Mesenchymal stem cell (in vitro differentiated cells and primary cell): ENCODE data around the gene PXMP2.
A peak's percentile ranks its signal among the peaks of the same experiment; 100 is the strongest.

Experiments used
- DNase-seq: peaks from one replicate; pipeline ENCODE4 v3.0.0-alpha.2; 2013
- H2AFZ ChIP-seq: one replicate; pipeline ENCODE4 v1.6.1; 2013; ENCODE audit warnings: low read depth, mild to moderate bottlenecking, control low read depth, inconsistent platforms, low read length, moderate library complexity
- H2AK5ac ChIP-seq: 2 replicates; pipeline ENCODE4 v1.6.1; 2013; ENCODE audit warnings: low read length, moderate library complexity, mild to moderate bottlenecking, inconsistent platforms; ENCODE audit not compliant: severe bottlenecking
- H2BK120ac ChIP-seq: one replicate; pipeline ENCODE4 v1.6.1; 2013; ENCODE audit warnings: low read depth, mild to moderate bottlenecking, inconsistent platforms, low read length, moderate library complexity
- H2BK12ac ChIP-seq, 2 experiments: one replicate each; pipeline ENCODE4 v1.6.1; 2013; ENCODE audit warnings: inconsistent platforms in 2 of 2, low read length in 2 of 2, mild to moderate bottlenecking in 2 of 2, moderate library complexity in 2 of 2, control low read depth in 1 of 2
- H2BK15ac ChIP-seq: one replicate; pipeline ENCODE4 v1.6.1; 2013; ENCODE audit warnings: mild to moderate bottlenecking, low read depth, inconsistent platforms; ENCODE audit not compliant: poor library complexity, severe bottlenecking
- H2BK5ac ChIP-seq: 2 replicates; pipeline ENCODE4 v1.6.1; 2013; ENCODE audit warnings: low read depth, mild to moderate bottlenecking, low read length, control low read depth, inconsistent platforms; ENCODE audit not compliant: poor library complexity, severe bottlenecking
- H3K14ac ChIP-seq, 2 experiments: one replicate each; pipeline ENCODE4 v1.6.1; 2013; ENCODE audit warnings: inconsistent platforms in 2 of 2, low read length in 2 of 2, control low read depth in 1 of 2, mild to moderate bottlenecking in 1 of 2, moderate library complexity in 1 of 2
- H3K18ac ChIP-seq, 2 experiments: one replicate each; pipeline ENCODE4 v1.6.1; 2013; ENCODE audit warnings: inconsistent platforms in 2 of 2, low read length in 2 of 2, control low read depth in 1 of 2, low read depth in 1 of 2, mild to moderate bottlenecking in 1 of 2
- H3K23ac ChIP-seq, 2 experiments: one replicate each; pipeline ENCODE4 v1.6.1; 2013; ENCODE audit warnings: inconsistent platforms in 2 of 2, low read length in 2 of 2, mild to moderate bottlenecking in 2 of 2, moderate library complexity in 2 of 2, control low read depth in 1 of 2
- H3K27ac ChIP-seq: 2 replicates; pipeline ENCODE4 v1.5.1; 2013; ENCODE audit warnings: mild to moderate bottlenecking, moderate library complexity, low read length, control low read depth, inconsistent platforms; ENCODE audit not compliant: poor library complexity, severe bottlenecking
- H3K27me3 ChIP-seq, 2 experiments: 2 replicates each; pipeline versions ENCODE4 v1.6.1 to v1.7.0; 2013; ENCODE audit warnings: low read length in 2 of 2, mild to moderate bottlenecking in 2 of 2, moderate library complexity in 2 of 2, control low read depth in 1 of 2, inconsistent platforms in 1 of 2; ENCODE audit not compliant: control insufficient read depth in 1 of 2, insufficient read depth in 1 of 2
- H3K36me3 ChIP-seq, 2 experiments: 2 replicates each; pipeline versions ENCODE4 v1.6.1 to v1.7.0; 2013; ENCODE audit warnings: low read length in 2 of 2, control low read depth in 1 of 2, inconsistent platforms in 1 of 2, low read depth in 1 of 2, mild to moderate bottlenecking in 1 of 2; ENCODE audit not compliant: insufficient read depth in 2 of 2, control insufficient read depth in 1 of 2
- H3K4ac ChIP-seq, 2 experiments: one replicate each; pipeline ENCODE4 v1.6.1; 2013; ENCODE audit warnings: inconsistent platforms in 2 of 2, low read length in 2 of 2, mild to moderate bottlenecking in 2 of 2, moderate library complexity in 2 of 2, control low read depth in 1 of 2, low read depth in 1 of 2
- H3K4me1 ChIP-seq: 2 replicates; pipeline ENCODE4 v1.6.1; 2013; ENCODE audit warnings: low read depth, low read length, control low read depth; ENCODE audit not compliant: control insufficient read depth, insufficient read depth
- H3K4me2 ChIP-seq: 2 replicates; pipeline ENCODE4 v1.6.1; 2013; ENCODE audit warnings: low read length, mild to moderate bottlenecking, inconsistent platforms; ENCODE audit not compliant: poor library complexity, severe bottlenecking
- H3K4me3 ChIP-seq, 2 experiments: 2 replicates each; pipeline versions ENCODE4 v1.5.1 to v1.7.0; 2013; ENCODE audit warnings: low read length in 2 of 2, mild to moderate bottlenecking in 2 of 2, control low read depth in 1 of 2, low read depth in 1 of 2; ENCODE audit not compliant: insufficient read depth in 1 of 2
- H3K79me1 ChIP-seq: replicated peaks from 2 replicates; pipeline ENCODE4 v1.6.1; 2013; ENCODE audit warnings: mild to moderate bottlenecking, control low read depth, low read length, inconsistent platforms; ENCODE audit not compliant: poor library complexity, severe bottlenecking
- H3K9ac ChIP-seq: 2 replicates; pipeline ENCODE4 v1.7.0; 2013; ENCODE audit warnings: mild to moderate bottlenecking, low read length, moderate library complexity
- H3K9me3 ChIP-seq: 2 replicates; pipeline ENCODE4 v1.7.0; 2013; ENCODE audit warnings: mild to moderate bottlenecking, low read length; ENCODE audit not compliant: control insufficient read depth
- H4K8ac ChIP-seq: one replicate; pipeline ENCODE4 v1.6.1; 2013; ENCODE audit warnings: inconsistent platforms, mild to moderate bottlenecking, low read length, moderate library complexity
- H4K91ac ChIP-seq: one replicate; pipeline ENCODE4 v1.6.1; 2013; ENCODE audit warnings: mild to moderate bottlenecking, low read length, inconsistent platforms
- WGBS: methylation state at CpG from one replicate; pipeline ENCODE4 v1.1.7; 2013; ENCODE audit warnings: mixed read lengths; 5-methylcytosine and 5-hydroxymethylcytosine counted together

PXMP2 gene

DNA sequence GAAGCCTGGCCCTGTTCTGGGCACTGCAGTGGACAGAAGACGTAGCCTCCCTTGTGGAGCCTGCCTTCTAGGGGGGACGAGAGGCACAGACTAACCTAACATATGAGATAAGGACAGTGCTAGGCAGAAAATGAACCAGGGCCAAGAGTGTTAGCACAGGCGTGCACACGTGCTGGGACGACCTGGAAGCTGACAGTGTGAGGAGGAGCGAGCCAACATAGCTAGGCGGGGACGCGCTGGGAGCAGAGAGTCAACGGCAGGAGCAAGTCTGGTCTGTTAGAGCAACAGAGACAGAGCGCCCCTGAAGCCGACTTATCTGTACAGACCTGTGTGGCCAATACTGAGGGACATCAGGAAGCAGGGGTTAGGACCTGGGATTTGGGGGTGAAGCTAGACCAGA, 8.0 kb downstream of the PXMP2 start:
- H2AK5ac ChIP-seq = no peak overlapping the region
- no peak overlapping the region for H2BK12ac ChIP-seq
- H2AFZ ChIP-seq = no peak overlapping the region
- H2BK5ac ChIP-seq = no peak overlapping the region
- H3K27ac ChIP-seq = no peak overlapping the region
- no peaks in the 10 kb centered on the region for H3K27me3 ChIP-seq
- no peak for DNase-seq
- H3K18ac ChIP-seq = no peak overlapping the region
- H3K4me2 ChIP-seq = no peak overlapping the region
- no peak overlapping the region for H3K14ac ChIP-seq
- no peaks in the 10 kb centered on the region for H3K9me3 ChIP-seq
- H3K4ac ChIP-seq = no peak overlapping the region
- H3K4me1 ChIP-seq = no peaks in the 10 kb centered on the region
- no peak overlapping the region for H3K9ac ChIP-seq
- WGBS = 99% methylated on average over 12 of the region's 12 CpGs
- peaks cover 3% of the 10 kb centered on the region for H3K79me1 ChIP-seq
- H3K36me3 ChIP-seq = peaks cover 16 to 31% of the 10 kb centered on the region in 2 experiments
- H4K91ac ChIP-seq = no peak overlapping the region
- no peak overlapping the region for H3K23ac ChIP-seq
- no peak overlapping the region for H4K8ac ChIP-seq
- no peak overlapping the region for H2BK120ac ChIP-seq
- H2BK15ac ChIP-seq = no peak overlapping the region
- no peak overlapping the region for H3K4me3 ChIP-seq

DNA sequence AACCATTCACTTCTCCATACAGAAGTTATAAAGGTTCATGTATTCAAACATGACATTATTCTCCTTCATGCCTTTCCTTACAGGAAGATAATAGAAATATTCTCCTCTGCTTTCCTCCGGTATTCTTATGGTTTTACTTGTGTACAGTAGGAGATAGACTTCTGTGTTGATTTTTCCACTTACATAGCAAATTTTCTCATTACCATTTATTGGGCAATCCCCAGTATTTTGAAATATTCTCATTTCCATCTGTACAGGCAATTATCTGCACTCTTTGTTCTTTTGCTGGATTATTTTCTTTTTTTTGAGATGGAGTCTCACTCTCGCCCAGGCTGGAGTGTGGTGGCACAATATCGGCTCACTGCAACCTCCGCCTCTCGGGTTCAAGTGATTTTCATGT, 11.0 kb downstream of the PXMP2 start:
- Histone ChIP-seq H3K36me3 (peaks cover 20 to 39% of the 10 kb centered on the region in 2 experiments), H4K91ac (no peak overlapping the region), H2AK5ac (no peak overlapping the region), H3K23ac (no peak overlapping the region), H3K9ac (no peak overlapping the region), H2BK12ac (no peak overlapping the region), H4K8ac (no peak overlapping the region), H3K27ac (no peak overlapping the region), H2BK15ac (no peak overlapping the region), H2BK5ac (no peak overlapping the region), H3K27me3 (no peaks in the 10 kb centered on the region), H3K18ac (no peak overlapping the region), H3K9me3 (no peaks in the 10 kb centered on the region), H2AFZ (no peak overlapping the region), H3K79me1 (peaks cover 8% of the 10 kb centered on the region), H2BK120ac (no peak overlapping the region), H3K14ac (no peak overlapping the region), H3K4me3 (no peak overlapping the region), H3K4ac (no peak overlapping the region), H3K4me2 (no peak overlapping the region), H3K4me1 (peaks cover 8% of the 10 kb centered on the region)
- WGBS = 94% methylated on average over 4 of the region's 5 CpGs
- no peak for DNase-seq

DNA sequence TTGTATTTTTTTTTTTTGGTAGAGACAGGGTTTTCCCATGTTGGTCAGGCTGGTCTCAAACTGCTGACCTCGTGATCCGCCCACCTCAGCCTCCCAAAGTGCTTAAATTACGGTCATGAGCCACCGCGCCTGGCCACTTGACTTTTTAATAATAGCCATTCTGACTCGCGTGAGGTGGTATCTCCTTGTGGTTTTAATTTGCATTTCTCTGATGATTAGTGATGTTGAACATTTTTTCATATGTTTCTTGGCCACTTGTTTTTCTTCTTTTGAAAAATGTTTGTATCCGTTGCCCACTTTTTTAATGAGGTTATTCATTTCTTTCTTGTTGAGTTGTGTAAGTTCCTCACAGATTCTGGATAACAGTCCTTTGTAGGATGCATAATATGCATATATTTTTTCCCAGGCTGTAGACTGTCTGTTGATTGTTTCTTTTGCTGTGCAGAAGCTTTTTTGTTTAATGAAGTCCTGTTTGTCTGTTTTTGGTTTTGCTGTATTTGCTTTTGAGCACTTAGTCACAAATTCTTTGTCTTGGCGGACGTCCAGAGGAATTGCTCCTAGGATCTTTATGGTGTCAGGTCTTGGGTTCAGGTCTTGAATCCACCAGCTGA, 12.9 kb downstream of the PXMP2 start:
- Histone ChIP-seq H4K91ac (no peak overlapping the region), H3K14ac (no peak overlapping the region), H3K9ac (no peak overlapping the region), H2AK5ac (no peak overlapping the region), H2BK12ac (no peak overlapping the region), H2AFZ (no peak overlapping the region), H3K4me3 (no peak overlapping the region), H4K8ac (no peak overlapping the region), H3K36me3 (peaks cover 34 to 41% of the 10 kb centered on the region in 2 experiments), H3K9me3 (no peaks in the 10 kb centered on the region), H2BK5ac (no peak overlapping the region), H2BK120ac (no peak overlapping the region), H3K4me2 (no peak overlapping the region), H3K79me1 (peaks cover 8% of the 10 kb centered on the region), H3K4ac (no peak overlapping the region), H3K18ac (no peak overlapping the region), H3K4me1 (peaks cover 16% of the 10 kb centered on the region), H3K27me3 (no peaks in the 10 kb centered on the region), H3K23ac (no peak overlapping the region), H3K27ac (no peak overlapping the region), H2BK15ac (no peak overlapping the region)
- 76% methylated on average over 10 of the region's 10 CpGs for WGBS
- DNase-seq = peak; percentile 50

DNA sequence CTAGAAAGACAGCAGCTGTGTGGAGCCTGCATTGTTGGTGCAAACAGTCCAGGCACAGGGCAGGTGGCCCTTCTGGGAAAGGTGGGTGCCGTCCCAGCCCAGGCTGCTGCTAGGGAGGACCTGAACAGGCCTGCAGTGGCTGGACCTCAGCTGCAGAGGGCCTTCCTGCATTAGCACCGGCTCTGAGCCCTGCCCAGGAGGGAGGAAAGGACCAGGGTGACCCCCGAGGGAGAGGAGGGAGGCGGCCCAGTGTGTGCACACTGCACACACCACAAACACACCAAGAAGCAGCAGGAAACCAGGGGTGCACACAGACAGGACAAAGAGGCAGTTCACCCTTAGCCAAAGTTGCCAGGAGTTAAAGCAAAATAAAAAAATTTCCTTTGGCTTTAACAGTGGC, 15.3 kb downstream of the PXMP2 start:
- Histone ChIP-seq H3K4me3 (no peak overlapping the region), H3K36me3 (peaks cover 24 to 28% of the 10 kb centered on the region in 2 experiments), H2BK12ac (no peak overlapping the region), H2BK120ac (no peak overlapping the region), H3K4me2 (no peak overlapping the region), H3K9ac (no peak overlapping the region), H3K27ac (no peak overlapping the region), H3K23ac (no peak overlapping the region), H3K14ac (no peak overlapping the region), H4K8ac (no peak overlapping the region), H4K91ac (peak overlapping the region; percentile 45), H3K4me1 (peaks cover 16% of the 10 kb centered on the region), H3K4ac (peak overlapping the region in 1 of 2 experiments; percentile 36), H3K79me1 (peaks cover 7% of the 10 kb centered on the region), H2AK5ac (peak overlapping the region; percentile 9), H3K27me3 (no peaks in the 10 kb centered on the region), H2BK5ac (no peak overlapping the region), H3K9me3 (no peaks in the 10 kb centered on the region), H2BK15ac (no peak overlapping the region), H3K18ac (no peak overlapping the region), H2AFZ (no peak overlapping the region)
- 88% methylated on average over 2 of the region's 4 CpGs for WGBS
- DNase-seq = no peak
